SK-MEL-5 (cell line): ENCODE measurements around the gene LRRIQ3. TPM values are rescaled to one million over a fixed set of nuclear protein-coding genes. Genes with fewer than 3 reads are reported as not detected.
"Not testable (repeated sequence)": the region's sequence is repeated elsewhere in the genome, so short reads cannot be mapped to it uniquely, and the experiment has no call there.

ENCODE experiments used
- DNase-seq: peaks from one replicate; pipeline ENCODE4 v3.0.0-alpha.2; 2016; ENCODE audit warnings: low read depth, low spot score
- in situ Hi-C: cut with HindIII; loops from 2 replicates; pipeline ENCODE4 v1.10.0; 2016; ENCODE audit warnings: low sequenced_read_pairs, high pct_unique_total_duplicates, low pct_unique_long_range_greater_than_20kb
- polyA plus RNA-seq, 2 experiments: library from polyadenylated mRNA; depleted of rRNA; stranded (reverse); fragments of >200 nt; gene quantifications; 2 replicates each; pipeline ENCODE4 v1.2.3, GENCODE V29; 2015
- total RNA-seq: library from RNA; depleted of rRNA; stranded (reverse); fragments of >200 nt; shearing (Covaris generic); gene quantifications from 2 replicates; pipeline ENCODE4 v1.2.3, GENCODE V29; 2014; rRNA removed

The LRRIQ3 gene
- total RNA-seq: 0.55 and 0.59 TPM in 2 replicates
- 0.57 and 1.1 TPM in 2 replicates for polyA plus RNA-seq (2015; cell fraction: cytosol; rRNA removed)
- 1.5 and 2.6 TPM in 2 replicates for polyA plus RNA-seq (2015; cell fraction: nucleus; rRNA removed)

GRCh38 chr1:74197657-74198552 is at the start of gene LRRIQ3, which contains the start of gene FPGT:
LRRIQ3 (minus strand) TSS chr1:74198176; CDS start chr1:74183684, 14,492 bp downstream.
FPGT (plus strand) TSS chr1:74198242; CDS start chr1:74198279, 37 bp downstream.
- peak; percentile 93 for DNase-seq
- in situ Hi-C loops: no loop called here

GRCh38 chr1:74246315-74246714 is 48.3 kb upstream of the LRRIQ3 start:
- in situ Hi-C loops: no loop called here
- no peak for DNase-seq

DNA sequence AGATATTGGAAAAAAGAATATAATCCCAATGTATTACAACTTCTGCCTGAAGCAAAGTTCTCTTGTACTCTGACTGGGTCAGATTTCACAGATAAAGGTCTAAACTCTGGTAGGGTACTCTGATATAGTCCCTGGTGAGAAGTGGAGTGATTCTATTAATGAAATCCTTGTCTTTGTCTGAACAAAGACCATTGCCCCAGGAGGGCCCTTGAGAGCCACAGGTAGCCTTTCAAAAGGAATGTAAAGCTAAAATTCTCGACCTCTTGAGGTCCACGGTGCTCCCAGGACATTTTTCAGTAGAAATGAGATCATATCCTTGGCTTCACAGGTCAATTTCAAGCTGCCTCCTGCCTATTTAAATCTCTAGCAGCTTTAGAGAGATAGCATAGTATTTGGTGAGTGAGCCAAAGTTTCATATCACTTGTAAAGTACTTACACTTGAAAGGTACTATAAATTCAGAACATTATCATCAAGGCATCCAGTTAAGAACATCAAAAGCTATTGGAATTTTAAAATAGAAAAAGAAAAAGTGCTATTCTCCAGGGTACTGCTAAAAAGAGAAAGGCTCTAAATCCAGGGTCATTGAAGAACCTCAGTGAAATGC is 47.3 kb upstream of the LRRIQ3 start:
- DNase-seq: no peak
- in situ Hi-C loops: no loop called here

- in situ Hi-C loops: no loop called here
- no peak for DNase-seq
These were observed 39.8 kb upstream of the LRRIQ3 start for GRCh38 chr1:74237787-74238186.

DNA sequence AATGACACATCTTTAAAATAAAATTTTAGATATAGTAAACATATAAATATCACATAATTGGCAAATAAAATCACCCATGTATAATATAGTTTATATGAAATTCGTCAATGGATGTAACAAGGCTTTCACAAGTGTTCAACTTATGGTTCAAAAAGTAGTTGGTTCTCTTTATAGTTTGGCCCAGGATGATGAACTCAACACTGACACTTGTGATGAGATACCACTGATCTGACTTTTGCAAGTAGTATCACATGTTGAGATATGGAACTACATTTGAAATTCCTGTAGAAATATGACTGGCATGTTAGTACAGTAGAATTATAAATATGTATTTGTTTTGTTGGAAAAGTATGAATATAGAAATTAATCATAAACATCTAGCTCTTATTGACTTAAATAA is 39.1 kb upstream of the LRRIQ3 start:
- in situ Hi-C loops: no loop called here
- DNase-seq: no peak

GRCh38 chr1:74236440-74236839 is 38.5 kb upstream of the LRRIQ3 start:
- in situ Hi-C loops: no loop called here
- peak; percentile 19 for DNase-seq

DNA sequence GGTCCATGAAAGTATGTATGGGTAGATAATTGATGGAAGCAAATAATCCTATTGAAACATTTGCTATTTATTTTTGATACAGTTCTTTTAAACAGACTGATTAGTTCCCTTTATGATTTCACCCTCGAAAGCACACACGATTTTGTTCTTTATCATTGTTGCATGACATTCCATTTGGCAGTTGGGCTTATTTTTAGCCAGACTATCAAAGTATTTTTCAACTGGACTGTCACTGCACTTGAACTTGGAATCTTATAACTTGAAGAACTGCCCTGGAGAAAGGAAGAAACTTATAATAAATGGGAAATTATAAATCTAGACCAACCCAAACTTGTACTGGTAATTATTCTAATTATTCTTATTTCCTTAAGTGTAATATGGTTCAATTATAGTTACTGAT is 37.2 kb upstream of the LRRIQ3 start, which contains the start of gene TNNI3K:
Gene TNNI3K (plus strand): TSS at position 235 of the 400 bp plus-strand sequence. CDS start 65 bp downstream, at position 300.
- in situ Hi-C loops: no loop called here
- DNase-seq: no peak

DNA sequence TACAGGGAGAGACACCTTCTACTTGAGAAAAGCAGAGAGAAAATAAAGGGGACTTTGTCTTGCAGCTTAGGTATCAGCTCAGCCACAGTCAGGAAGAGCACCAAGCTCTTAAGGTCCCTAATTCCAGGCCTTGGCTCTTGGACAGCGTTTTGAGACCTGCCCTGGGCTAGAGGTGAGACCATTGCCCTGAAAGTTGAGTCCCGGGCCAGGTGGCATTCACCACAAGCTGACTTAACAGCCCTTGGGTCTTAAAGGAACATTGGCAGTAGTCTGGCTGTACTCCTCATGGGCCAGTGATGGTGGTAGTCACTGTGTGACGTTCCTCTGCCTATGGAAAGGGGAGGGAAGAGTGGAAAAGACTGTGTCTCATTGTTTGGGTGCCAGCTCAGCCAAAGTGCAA is 25.5 kb upstream of the LRRIQ3 start:
- in situ Hi-C loops: no loop called here
- no peak for DNase-seq

DNA sequence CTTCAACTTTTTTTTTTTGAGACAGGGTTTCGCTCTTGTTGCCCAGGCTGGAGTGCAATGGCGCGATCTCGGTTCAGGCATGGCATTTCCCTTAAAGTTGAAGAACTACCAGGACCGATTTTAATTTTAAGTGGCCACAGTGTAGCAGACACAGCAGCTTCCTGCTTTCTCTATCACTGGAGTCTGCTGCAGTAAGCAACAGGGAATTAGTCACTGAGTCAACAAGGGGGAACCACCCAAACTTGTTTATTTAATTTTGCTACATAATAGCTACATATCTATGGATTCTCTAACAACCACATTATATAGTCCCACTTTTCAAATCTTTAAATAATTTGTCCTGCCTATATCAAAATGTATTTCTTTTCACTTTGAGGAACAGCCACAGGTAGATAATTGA is 24.7 kb upstream of the LRRIQ3 start:
- DNase-seq: no peak
- in situ Hi-C loops: no loop called here

DNA sequence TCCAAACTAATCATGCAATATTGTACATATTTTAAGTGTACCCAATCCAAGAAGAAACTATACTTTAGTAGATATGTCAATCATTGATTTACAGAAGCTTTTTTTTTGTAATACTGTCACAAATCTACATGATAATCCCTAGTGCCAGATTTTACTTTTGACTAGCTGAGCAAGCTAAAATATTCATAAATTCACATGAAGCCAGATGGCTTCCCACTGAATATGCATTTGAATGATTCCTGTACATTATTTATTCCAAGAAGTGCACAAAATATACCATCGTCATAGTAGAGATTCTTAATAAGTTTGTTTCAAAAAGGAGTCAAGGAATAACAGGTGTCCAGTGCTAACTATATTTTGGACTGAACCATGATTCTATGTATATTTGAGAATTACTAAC is 17.3 kb upstream of the LRRIQ3 start:
- in situ Hi-C loops: no loop called here
- DNase-seq: no peak

DNA sequence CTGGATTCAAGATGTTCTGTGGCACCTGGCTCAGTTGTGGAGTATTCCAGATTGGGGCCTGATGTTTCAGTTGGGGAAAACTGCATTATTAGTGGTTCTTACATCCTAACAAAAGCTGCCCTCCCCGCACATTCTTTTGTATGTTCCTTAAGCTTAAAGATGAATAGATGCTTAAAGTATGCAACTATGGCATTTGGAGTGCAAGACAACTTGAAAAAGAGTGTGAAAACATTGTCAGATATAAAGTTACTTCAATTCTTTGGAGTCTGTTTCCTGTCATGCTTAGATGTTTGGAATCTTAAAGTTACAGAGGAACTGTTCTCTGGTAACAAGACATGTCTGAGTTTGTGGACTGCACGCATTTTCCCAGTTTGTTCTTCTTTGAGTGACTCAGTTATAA is 7.3 kb upstream of the LRRIQ3 start:
- no peak for DNase-seq
- in situ Hi-C loops: no loop called here

- in situ Hi-C loops: no loop called here
- DNase-seq: no peak
These were observed 1.5 kb upstream of the LRRIQ3 start for GRCh38 chr1:74199504-74199903.

- no peak for DNase-seq
- in situ Hi-C loops: no loop called here
These were observed 721 bp downstream of the LRRIQ3 start for GRCh38 chr1:74197255-74197654.

GRCh38 chr1:74195339-74195738 is 2.6 kb downstream of the LRRIQ3 start:
- no peak for DNase-seq
- in situ Hi-C loops: no loop called here

GRCh38 chr1:74193908-74194307 is 4.1 kb downstream of the LRRIQ3 start:
- DNase-seq: no peak
- in situ Hi-C loops: no loop called here

DNA sequence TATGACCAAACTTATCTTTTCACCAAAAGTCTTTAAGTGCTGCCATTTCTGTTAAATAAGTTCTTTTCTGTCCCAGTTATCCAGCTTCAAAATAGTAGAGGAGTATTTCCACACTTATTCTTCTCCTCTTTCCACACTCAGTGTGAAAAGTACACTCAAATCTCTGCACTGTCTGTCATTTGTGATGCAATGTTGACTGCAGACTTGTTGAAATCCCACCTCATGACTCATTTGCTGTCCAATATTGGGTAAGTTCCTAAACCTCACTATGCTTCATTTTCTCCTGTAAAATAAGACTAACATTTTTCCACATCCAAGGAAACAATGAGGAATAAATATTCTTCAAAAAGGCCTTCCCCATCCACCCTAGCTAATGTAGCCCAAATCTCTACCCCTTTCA is 17.5 kb downstream of the LRRIQ3 start:
- in situ Hi-C loops: no loop called here
- DNase-seq: no peak

DNA sequence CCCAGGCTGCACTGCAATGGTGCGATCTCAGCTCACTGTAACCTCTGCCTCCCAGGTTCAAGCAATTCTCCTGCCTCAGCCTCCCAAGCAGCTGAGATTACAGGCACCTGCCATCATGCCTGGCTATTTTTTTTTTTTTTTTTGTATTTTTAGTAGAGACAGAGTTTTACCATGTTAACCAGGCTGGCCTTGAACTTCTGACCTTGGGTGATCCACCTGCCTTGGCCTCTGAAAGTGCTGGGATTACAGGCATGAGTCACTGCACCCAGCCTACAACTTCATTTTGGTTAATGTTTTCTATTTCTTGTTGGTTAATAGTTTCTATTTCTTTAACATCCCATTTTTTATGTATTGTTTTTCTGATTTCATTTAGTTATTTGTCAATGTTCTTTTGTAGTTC is 23.6 kb downstream of the LRRIQ3 start:
- DNase-seq, in situ Hi-C loops: not testable (repeated sequence)

DNA sequence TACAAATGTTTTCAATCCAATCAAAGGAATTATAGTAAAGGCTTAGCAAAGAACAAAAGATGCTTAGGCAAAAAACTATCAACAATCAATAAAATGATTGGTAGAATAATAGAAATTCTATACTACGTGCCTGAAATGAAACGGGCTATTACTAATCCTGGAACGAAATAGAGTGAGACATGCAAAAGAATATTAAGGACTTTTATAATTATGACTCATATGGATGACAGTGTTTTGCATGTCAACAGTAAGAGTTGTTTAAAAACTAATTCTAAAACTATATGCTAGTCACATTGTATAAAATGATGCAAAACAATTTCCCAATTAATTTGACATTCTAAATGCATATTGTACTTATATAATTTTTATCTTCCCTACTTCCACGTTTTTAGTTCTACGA is 35.6 kb downstream of the LRRIQ3 start:
- in situ Hi-C loops: no loop called here
- no peak for DNase-seq

DNA sequence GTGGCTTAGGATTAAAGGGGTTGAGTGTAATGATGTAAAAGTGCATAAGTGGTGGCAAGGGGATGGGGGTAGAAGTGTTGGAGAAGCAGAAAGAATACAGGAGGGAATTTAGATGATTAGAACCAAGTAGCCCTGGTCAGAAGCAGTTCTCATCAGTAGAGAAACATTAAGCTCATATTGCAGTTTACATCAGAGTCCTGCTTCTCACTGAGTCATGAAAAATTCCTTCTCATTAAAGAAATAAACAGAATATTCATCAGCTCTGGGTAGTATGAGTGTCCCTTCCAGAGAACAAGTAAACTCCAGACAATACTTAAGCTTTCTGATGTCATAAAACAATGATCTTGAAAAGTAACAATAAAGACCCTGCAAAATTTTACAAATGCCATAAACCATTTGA is 36.5 kb downstream of the LRRIQ3 start:
- in situ Hi-C loops: no loop called here
- DNase-seq: no peak
